Panc1 (cell line): ENCODE data around the gene APOL4. TPM values are rescaled to one million over a fixed set of nuclear protein-coding genes. Genes with fewer than 3 reads are reported as not detected.
"Not testable (repeated sequence)": the region's sequence is repeated elsewhere in the genome, so short reads cannot be mapped to it uniquely, and the experiment has no call there.

ENCODE experiments used
- ATAC-seq: fragments of 200-7000 bp; cut with Tn5 transposase; 2 replicates; pipeline ENCODE4 v1.9.1; 2020; ENCODE audit warnings: mild to moderate bottlenecking, moderate library complexity
- BruUV-seq: library from RNA; stranded (reverse); fragments of 400-500 nt; replicated peaks from 2 replicates; lab custom pipeline; 2021; lab: Mats Ljungman, UMichigan
- CTCF ChIA-PET: fragments of 300-600 bp; sonication (Branson Sonifier 250); formaldehyde crosslinking; loops from one replicate; lab custom pipeline; 2022; ENCODE audit warnings: antibody characterized with exemption; lab: Charles Lee
- POLR2A ChIA-PET: fragments of 300-600 bp; sonication (Branson Sonifier 250); formaldehyde crosslinking; loops from one replicate; lab custom pipeline; 2022; ENCODE audit warnings: antibody characterized with exemption; lab: Charles Lee
- DNase-seq: peaks from one replicate; pipeline ENCODE4 v3.0.0-alpha.2; 2010; ENCODE audit warnings: low read depth, low spot score
- H3K27ac ChIP-seq: 2 replicates; pipeline ENCODE4 v1.5.1; 2011; ENCODE audit warnings: mild to moderate bottlenecking, low read length, inconsistent platforms
- H3K27me3 ChIP-seq: fragments of 200-500 bp; sonication (Bioruptor generic); 2 replicates; pipeline ENCODE4 v1.6.0; 2014; ENCODE audit warnings: low read length, inconsistent platforms; ENCODE audit not compliant: control insufficient read depth, insufficient read depth
- H3K36me3 ChIP-seq: fragments of 200-500 bp; sonication (Bioruptor generic); 2 replicates; pipeline ENCODE4 v1.5.1; 2014; ENCODE audit warnings: inconsistent platforms, mild to moderate bottlenecking, low read length, moderate library complexity; ENCODE audit not compliant: control insufficient read depth, insufficient read depth
- H3K4me1 ChIP-seq: 2 replicates; pipeline ENCODE4 v1.5.1; 2011; ENCODE audit warnings: inconsistent platforms, mild to moderate bottlenecking, low read length, moderate library complexity; ENCODE audit not compliant: control insufficient read depth, insufficient read depth
- H3K4me3 ChIP-seq, 2 experiments: 2 replicates each; pipeline ENCODE4 v1.5.1; 2011 to 2012; ENCODE audit warnings: low read depth in 2 of 2, low read length in 2 of 2, mild to moderate bottlenecking in 2 of 2, inconsistent platforms in 1 of 2, moderate library complexity in 1 of 2
- H3K9me3 ChIP-seq: fragments of 200-500 bp; sonication (Bioruptor generic); 2 replicates; pipeline ENCODE4 v1.5.1; 2014; ENCODE audit warnings: low read depth, mild to moderate bottlenecking, inconsistent platforms, low read length, moderate library complexity; ENCODE audit not compliant: control insufficient read depth, insufficient read depth
- POLR2AphosphoS5 ChIP-seq: IDR thresholded peaks from 2 replicates; pipeline ENCODE4 v1.6.1; 2012; ENCODE audit warnings: mild to moderate bottlenecking, low read depth, low read length, moderate library complexity
- REST ChIP-seq, 2 experiments: IDR thresholded peaks; 2 replicates each; pipeline ENCODE4 v1.6.1; 2011 to 2012; ENCODE audit warnings: low read depth in 2 of 2, control low read depth in 1 of 2, low read length in 1 of 2, mild to moderate bottlenecking in 1 of 2, moderate library complexity in 1 of 2; ENCODE audit not compliant: insufficient read depth in 1 of 2
- SIN3A ChIP-seq: IDR thresholded peaks from 2 replicates; pipeline ENCODE4 v1.6.1; 2012; ENCODE audit warnings: low read depth, mild to moderate bottlenecking, low read length, moderate library complexity, borderline replicate concordance; ENCODE audit not compliant: insufficient read depth
- TCF7L2 ChIP-seq: IDR thresholded peaks from 2 replicates; pipeline ENCODE4 v1.6.1; 2011; ENCODE audit warnings: mild to moderate bottlenecking, low read depth, low read length, inconsistent platforms
- in situ Hi-C: cut with HindIII; loops from 2 replicates; pipeline ENCODE4 v1.10.0; 2016; ENCODE audit warnings: low sequenced_read_pairs, low pct_unique_long_range_greater_than_20kb
- intact Hi-C: fragments of 100-400 bp; cut with micrococcal nuclease; formaldehyde crosslinking; loops from one replicate; pipeline ENCODE4 v1.10.0; 2022; ENCODE audit not compliant: unreplicated experiment
- total RNA-seq: library from RNA; stranded (reverse); gene quantifications from one replicate; pipeline ENCODE4 v1.2.1, GENCODE V29; 2021; ENCODE audit not compliant: unreplicated experiment
- TF ChIP-seq, protein P1 (sequence below): fragments of 450-650 bp; IDR thresholded peaks from 2 replicates; pipeline ENCODE4 v1.5.1; 2017; ENCODE audit warnings: mild to moderate bottlenecking

The APOL4 gene
- total RNA-seq, 1 experiment from 2014 or later: not detected

DNA sequence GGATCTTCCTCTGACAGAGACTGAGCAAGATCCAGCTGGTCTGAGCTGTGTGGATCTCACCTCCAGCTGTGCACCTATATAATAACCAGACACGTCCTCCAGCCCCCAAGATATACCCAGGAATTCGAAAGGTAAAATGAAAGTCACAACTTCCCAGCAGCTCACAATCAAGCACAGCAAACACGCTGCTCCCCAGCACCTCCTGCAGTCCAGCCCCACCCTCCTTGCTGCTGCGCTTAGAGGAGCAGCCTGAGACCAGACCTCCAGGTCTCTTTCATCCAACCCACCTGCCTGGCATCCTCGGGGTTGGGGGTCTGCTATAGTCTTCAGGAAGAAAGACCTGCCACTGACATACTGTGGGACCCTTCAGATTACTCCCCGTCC, 3.0 kb upstream of the APOL4 start:
- H3K27ac ChIP-seq: no peak overlapping the region
- H3K4me1 ChIP-seq: no peaks in the 10 kb centered on the region
- ChIA-PET CTCF (no interaction called here), POLR2A (no interaction called here)
- TF ChIP-seq SIN3A (no peak), TCF7L2 (no peak), POLR2AphosphoS5 (no peak), REST (IDR thresholded peaks at IDR 0.05; ENCODE audit: insufficient read depth in 1 of 2, low read depth in 2 of 2, low read length in 1 of 2) (no peak)
- TF ChIP-seq, protein P1, sequence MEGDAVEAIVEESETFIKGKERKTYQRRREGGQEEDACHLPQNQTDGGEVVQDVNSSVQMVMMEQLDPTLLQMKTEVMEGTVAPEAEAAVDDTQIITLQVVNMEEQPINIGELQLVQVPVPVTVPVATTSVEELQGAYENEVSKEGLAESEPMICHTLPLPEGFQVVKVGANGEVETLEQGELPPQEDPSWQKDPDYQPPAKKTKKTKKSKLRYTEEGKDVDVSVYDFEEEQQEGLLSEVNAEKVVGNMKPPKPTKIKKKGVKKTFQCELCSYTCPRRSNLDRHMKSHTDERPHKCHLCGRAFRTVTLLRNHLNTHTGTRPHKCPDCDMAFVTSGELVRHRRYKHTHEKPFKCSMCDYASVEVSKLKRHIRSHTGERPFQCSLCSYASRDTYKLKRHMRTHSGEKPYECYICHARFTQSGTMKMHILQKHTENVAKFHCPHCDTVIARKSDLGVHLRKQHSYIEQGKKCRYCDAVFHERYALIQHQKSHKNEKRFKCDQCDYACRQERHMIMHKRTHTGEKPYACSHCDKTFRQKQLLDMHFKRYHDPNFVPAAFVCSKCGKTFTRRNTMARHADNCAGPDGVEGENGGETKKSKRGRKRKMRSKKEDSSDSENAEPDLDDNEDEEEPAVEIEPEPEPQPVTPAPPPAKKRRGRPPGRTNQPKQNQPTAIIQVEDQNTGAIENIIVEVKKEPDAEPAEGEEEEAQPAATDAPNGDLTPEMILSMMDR: no peak
- no peaks in the 10 kb centered on the region for H3K36me3 ChIP-seq
- no peaks in the 10 kb centered on the region for H3K27me3 ChIP-seq
- BruUV-seq: no TSS peak
- intact Hi-C loops (no loop called here), in situ Hi-C loops (no loop called here)
- ATAC-seq: no peak
- no peak for DNase-seq
- H3K9me3 ChIP-seq: no peaks in the 10 kb centered on the region
- H3K4me3 ChIP-seq: no peak overlapping the region

GRCh38 chr22:36204001-36204631, 2.5 kb upstream of the APOL4 start:
- no peak overlapping the region for H3K4me3 ChIP-seq
- H3K27me3 ChIP-seq: no peaks in the 10 kb centered on the region
- H3K36me3 ChIP-seq: no peaks in the 10 kb centered on the region
- no peak overlapping the region for H3K27ac ChIP-seq
- H3K4me1 ChIP-seq: no peaks in the 10 kb centered on the region
- no peak for TF ChIP-seq SIN3A
- TF ChIP-seq REST (IDR thresholded peaks at IDR 0.05; ENCODE audit: insufficient read depth in 1 of 2, low read depth in 2 of 2, low read length in 1 of 2): no peak
- no peak for TF ChIP-seq TCF7L2
- TF ChIP-seq, protein P1: no peak
- TF ChIP-seq POLR2AphosphoS5: no peak
- in situ Hi-C loops (no loop called here), intact Hi-C loops (no loop called here)
- ATAC-seq (no peak), DNase-seq (no peak)
- no peaks in the 10 kb centered on the region for H3K9me3 ChIP-seq
- BruUV-seq: no TSS peak
- CTCF ChIA-PET: no interaction called here
- POLR2A ChIA-PET: interaction anchor here (0.6 kb wide), 1 partner anchor 802 kb away, joined by 3 read pairs; no protein-coding TSS in a partner anchor

GRCh38 chr22:36203441-36203840, 1.8 kb upstream of the APOL4 start:
- ATAC-seq, H3K9me3 ChIP-seq, H3K4me3 ChIP-seq, in situ Hi-C loops, DNase-seq, H3K4me1 ChIP-seq, H3K27me3 ChIP-seq, H3K36me3 ChIP-seq, CTCF ChIA-PET, intact Hi-C loops, H3K27ac ChIP-seq, BruUV-seq, POLR2A ChIA-PET: not testable (repeated sequence)
